WTC11 (cell line): ENCODE results near the gene FMNL2.

ENCODE experiments used
- JUN ChIP-seq: sonication (generic); formaldehyde crosslinking; IDR thresholded peaks from 2 replicates; pipeline ENCODE4 v1.8.0; 2023; ENCODE audit warnings: mild to moderate bottlenecking, missing genetic modification reagents
- NFE2L1 ChIP-seq: sonication (generic); formaldehyde crosslinking; IDR thresholded peaks from 2 replicates; pipeline ENCODE4 v1.8.1; 2023; ENCODE audit warnings: missing genetic modification reagents
- TCF7 ChIP-seq: sonication (generic); formaldehyde crosslinking; IDR thresholded peaks from 2 replicates; pipeline ENCODE4 v1.8.0; 2022; ENCODE audit warnings: mild to moderate bottlenecking, low read depth, missing genetic modification reagents, moderate library complexity
- TEAD4 ChIP-seq: sonication (generic); formaldehyde crosslinking; IDR thresholded peaks from 2 replicates; pipeline ENCODE4 v1.8.0; 2022; ENCODE audit warnings: mild to moderate bottlenecking, missing genetic modification reagents
- ZNF232 ChIP-seq: sonication (generic); formaldehyde crosslinking; IDR thresholded peaks from 2 replicates; pipeline ENCODE4 v1.8.0; 2022; ENCODE audit warnings: mild to moderate bottlenecking, missing genetic modification reagents
- TF ChIP-seq, protein P1 (sequence below): sonication (generic); formaldehyde crosslinking; IDR thresholded peaks from 2 replicates; pipeline ENCODE4 v1.8.1; 2023; ENCODE audit warnings: mild to moderate bottlenecking, missing genetic modification reagents, moderate library complexity
- TF ChIP-seq, protein P2 (sequence below): fragments of 200-600 bp; IDR thresholded peaks from 2 replicates; pipeline ENCODE4 v1.8.0; 2022; ENCODE audit warnings: antibody characterized with exemption
- TF ChIP-seq, protein P3 (sequence below): sonication (generic); formaldehyde crosslinking; IDR thresholded peaks from 2 replicates; pipeline ENCODE4 v1.8.1; 2022; ENCODE audit warnings: low read depth, missing genetic modification reagents, borderline replicate concordance

DNA sequence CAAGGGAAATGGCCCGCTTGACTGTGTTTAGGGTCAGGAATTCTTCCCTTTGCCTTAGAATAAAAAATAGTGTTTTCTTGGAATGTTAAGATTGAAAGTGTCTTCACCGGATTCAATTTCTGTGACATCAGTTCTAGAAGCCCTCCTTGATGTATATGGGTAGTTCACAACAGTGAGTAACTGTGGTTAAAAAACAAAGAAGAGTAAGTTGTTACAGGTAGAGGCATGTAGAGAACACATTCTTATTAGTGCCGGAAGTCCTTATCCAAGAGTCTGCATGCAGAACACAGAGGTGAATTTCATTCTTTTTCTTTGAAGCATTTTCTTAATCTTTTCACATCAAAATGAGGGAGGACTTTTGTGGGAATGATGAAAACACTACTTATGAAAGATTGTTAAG lies 105.5 kb downstream of the FMNL2 start:
- TF ChIP-seq, protein P1, sequence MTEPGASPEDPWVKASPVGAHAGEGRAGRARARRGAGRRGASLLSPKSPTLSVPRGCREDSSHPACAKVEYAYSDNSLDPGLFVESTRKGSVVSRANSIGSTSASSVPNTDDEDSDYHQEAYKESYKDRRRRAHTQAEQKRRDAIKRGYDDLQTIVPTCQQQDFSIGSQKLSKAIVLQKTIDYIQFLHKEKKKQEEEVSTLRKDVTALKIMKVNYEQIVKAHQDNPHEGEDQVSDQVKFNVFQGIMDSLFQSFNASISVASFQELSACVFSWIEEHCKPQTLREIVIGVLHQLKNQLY (CRISPR knock-in tag), result no peak
- TF ChIP-seq, protein P2, sequence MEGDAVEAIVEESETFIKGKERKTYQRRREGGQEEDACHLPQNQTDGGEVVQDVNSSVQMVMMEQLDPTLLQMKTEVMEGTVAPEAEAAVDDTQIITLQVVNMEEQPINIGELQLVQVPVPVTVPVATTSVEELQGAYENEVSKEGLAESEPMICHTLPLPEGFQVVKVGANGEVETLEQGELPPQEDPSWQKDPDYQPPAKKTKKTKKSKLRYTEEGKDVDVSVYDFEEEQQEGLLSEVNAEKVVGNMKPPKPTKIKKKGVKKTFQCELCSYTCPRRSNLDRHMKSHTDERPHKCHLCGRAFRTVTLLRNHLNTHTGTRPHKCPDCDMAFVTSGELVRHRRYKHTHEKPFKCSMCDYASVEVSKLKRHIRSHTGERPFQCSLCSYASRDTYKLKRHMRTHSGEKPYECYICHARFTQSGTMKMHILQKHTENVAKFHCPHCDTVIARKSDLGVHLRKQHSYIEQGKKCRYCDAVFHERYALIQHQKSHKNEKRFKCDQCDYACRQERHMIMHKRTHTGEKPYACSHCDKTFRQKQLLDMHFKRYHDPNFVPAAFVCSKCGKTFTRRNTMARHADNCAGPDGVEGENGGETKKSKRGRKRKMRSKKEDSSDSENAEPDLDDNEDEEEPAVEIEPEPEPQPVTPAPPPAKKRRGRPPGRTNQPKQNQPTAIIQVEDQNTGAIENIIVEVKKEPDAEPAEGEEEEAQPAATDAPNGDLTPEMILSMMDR, result no peak
- no peak for TF ChIP-seq TEAD4 (CRISPR knock-in tag)
- TF ChIP-seq NFE2L1 (CRISPR knock-in tag), result no peak
- TF ChIP-seq TCF7 (CRISPR knock-in tag), result no peak
- TF ChIP-seq JUN, result no peak
- TF ChIP-seq, protein P3, sequence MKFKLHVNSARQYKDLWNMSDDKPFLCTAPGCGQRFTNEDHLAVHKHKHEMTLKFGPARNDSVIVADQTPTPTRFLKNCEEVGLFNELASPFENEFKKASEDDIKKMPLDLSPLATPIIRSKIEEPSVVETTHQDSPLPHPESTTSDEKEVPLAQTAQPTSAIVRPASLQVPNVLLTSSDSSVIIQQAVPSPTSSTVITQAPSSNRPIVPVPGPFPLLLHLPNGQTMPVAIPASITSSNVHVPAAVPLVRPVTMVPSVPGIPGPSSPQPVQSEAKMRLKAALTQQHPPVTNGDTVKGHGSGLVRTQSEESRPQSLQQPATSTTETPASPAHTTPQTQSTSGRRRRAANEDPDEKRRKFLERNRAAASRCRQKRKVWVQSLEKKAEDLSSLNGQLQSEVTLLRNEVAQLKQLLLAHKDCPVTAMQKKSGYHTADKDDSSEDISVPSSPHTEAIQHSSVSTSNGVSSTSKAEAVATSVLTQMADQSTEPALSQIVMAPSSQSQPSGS (CRISPR knock-in tag), result no peak
- TF ChIP-seq ZNF232, result no peak
